ENCODE results near the gene STX16. TPM values are rescaled to one million over a fixed set of nuclear protein-coding genes. Genes with fewer than 3 reads are reported as not detected.
A peak's percentile ranks its signal among the peaks of the same experiment; 100 is the strongest.

Gene STX16
- total and polyA plus RNA-seq, 2 of the 13 experiments (the other 11 are each of a cell fraction or from before 2014, with no cell fraction given), result 28.0 to 72.7 TPM

DNA sequence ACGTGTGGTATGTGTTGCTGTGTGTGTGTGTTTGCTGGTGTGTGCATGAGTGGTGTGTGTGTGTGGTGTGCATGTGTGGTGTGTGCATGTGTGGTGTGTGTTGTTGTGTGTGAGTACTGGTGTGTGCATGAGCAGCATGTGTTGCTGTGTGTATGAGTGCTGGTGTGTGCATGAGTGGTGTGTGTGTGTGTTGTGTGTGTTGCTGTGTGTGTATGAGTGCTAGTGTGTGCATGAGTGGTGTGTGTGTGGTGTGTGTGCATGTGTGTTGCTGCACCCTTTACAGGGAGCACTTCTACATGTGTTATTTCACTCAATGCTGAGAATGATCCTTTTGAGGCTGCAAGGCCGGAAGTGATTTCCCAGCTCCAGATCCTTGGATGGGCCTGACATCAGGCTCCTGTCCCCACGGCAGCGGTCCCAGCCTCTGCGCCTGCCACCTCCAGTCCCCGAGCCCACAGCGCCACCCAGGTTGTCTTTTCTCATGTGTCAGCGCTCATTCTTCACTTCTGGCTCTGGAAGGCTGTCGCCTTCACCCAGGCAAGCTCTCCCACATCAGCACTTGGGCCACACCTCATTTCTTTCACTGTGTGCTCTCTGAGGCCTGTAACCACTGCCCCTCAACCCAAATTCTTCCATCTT is 44.1 kb downstream of the STX16 start:
- ChIA-PET CTCF (ENCODE audit: low intra/inter-chr PET ratio, low total read pairs) (no interaction called here), POLR2A (no interaction called here)
- ATAC-seq (no peak), FAIRE-seq (peak; percentile 82), DNase-seq (ENCODE audit: low spot score) (no peak)
- H3K79me2 ChIP-seq (ENCODE audit: insufficient read depth, low read length), result no peaks in the 10 kb centered on the region
- no peak overlapping the region for H3K4me2 ChIP-seq (ENCODE audit: low read depth, low read length)
- no peak overlapping the region for H3K9ac ChIP-seq (ENCODE audit: insufficient read depth, low read depth, low read length)
- no peak overlapping the region for H3K27ac ChIP-seq (ENCODE audit: extremely low read length, insufficient read depth, low read length)
- H4K20me1 ChIP-seq (ENCODE audit: insufficient read depth, low read length), result no peaks in the 10 kb centered on the region
- BruUV-seq (replicated peaks), result no TSS peak
- H3K4me3 ChIP-seq (replicated peaks in 1 of 3; ENCODE audit: insufficient read depth in 1 of 3, low read depth in 2 of 3, low read length in 3 of 3), result no peak overlapping the region
- in situ Hi-C loops (cut with HindIII; ENCODE audit: extremely low pct_ligation_motif_present, low pct_unique_long_range_greater_than_20kb), result no loop called here
- 93% methylated on average over 8 of the region's 9 CpGs for WGBS (ENCODE audit: low lambda C conversion rate)
- no peaks in the 10 kb centered on the region for H3K9me3 ChIP-seq (ENCODE audit: low read length)
- H3K36me3 ChIP-seq (replicated peaks in 1 of 2; ENCODE audit: control insufficient read depth in 1 of 2, insufficient read depth in 2 of 2, low read length in 2 of 2), result peaks cover 18 to 24% of the 10 kb centered on the region in 2 experiments; a peak in 4 of 5 replicates
- no peaks in the 10 kb centered on the region for H3K4me1 ChIP-seq (ENCODE audit: insufficient read depth, low read length)
- no peaks in the 10 kb centered on the region for H3K27me3 ChIP-seq (ENCODE audit: control insufficient read depth in 1 of 2, insufficient read depth in 2 of 2, low read length in 2 of 2)
- no peak overlapping the region for H2AFZ ChIP-seq (ENCODE audit: low read length)
- intact Hi-C loops (cut with micrococcal nuclease; ENCODE audit: unreplicated experiment), result no loop called here
- TF ChIP-seq, protein P1, sequence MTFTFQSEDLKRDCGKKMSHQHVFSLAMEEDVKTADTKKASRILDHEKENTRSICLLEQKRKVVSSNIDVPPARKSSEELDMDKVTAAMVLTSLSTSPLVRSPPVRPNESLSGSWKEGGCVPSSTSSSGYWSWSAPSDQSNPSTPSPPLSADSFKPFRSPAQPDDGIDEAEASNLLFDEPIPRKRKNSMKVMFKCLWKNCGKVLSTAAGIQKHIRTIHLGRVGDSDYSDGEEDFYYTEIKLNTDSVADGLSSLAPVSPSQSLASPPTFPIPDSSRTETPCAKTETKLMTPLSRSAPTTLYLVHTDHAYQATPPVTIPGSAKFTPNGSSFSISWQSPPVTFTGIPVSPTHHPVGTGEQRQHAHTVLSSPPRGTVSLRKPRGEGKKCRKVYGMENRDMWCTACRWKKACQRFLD (CRISPR knock-in tag; IDR thresholded peaks at IDR 0.05; ENCODE audit: borderline replicate concordance), result no peak
- TF ChIP-seq RARA (CRISPR knock-in tag; IDR thresholded peaks at IDR 0.05), result no peak
- TF ChIP-seq EP300 (IDR thresholded peaks at IDR 0.05; ENCODE audit: low read depth in 2 of 2, low read length in 2 of 2), result no peak
- no peak for TF ChIP-seq EP300 (CRISPR knock-in tag; IDR thresholded peaks at IDR 0.05; ENCODE audit: borderline replicate concordance)
- peak; percentile 85 for TF ChIP-seq ZNF646 (CRISPR knock-in tag; IDR thresholded peaks at IDR 0.05)
- TF ChIP-seq ZFP1 (CRISPR knock-in tag; IDR thresholded peaks at IDR 0.05), result no peak
- no peak for TF ChIP-seq SRY (CRISPR knock-in tag; IDR thresholded peaks at IDR 0.05)
- TF ChIP-seq ZNF713 (CRISPR knock-in tag; IDR thresholded peaks at IDR 0.05), result no peak
- TF ChIP-seq CBX5 (CRISPR knock-in tag; IDR thresholded peaks at IDR 0.05; ENCODE audit: borderline replicate concordance), result no peak
- peak; percentile 76 for TF ChIP-seq ZNF282 (IDR thresholded peaks at IDR 0.05; ENCODE audit: partially characterized antibody)
- TF ChIP-seq ATF7 (IDR thresholded peaks at IDR 0.05), result no peak
- peak; percentile 59; the same call in 1 of the 2 replicates for TF ChIP-seq ATF7 (CRISPR knock-in tag; IDR thresholded peaks at IDR 0.05)
- peak; percentile 65; the same call in 1 of the 2 replicates for TF ChIP-seq FOXP1 (IDR thresholded peaks at IDR 0.05)
- TF ChIP-seq FOXP1 (CRISPR knock-in tag; IDR thresholded peaks at IDR 0.05), result no peak
- no peak for TF ChIP-seq ZNF432 (CRISPR knock-in tag; IDR thresholded peaks at IDR 0.05; ENCODE audit: borderline replicate concordance)
- TF ChIP-seq RXRA (CRISPR knock-in tag; IDR thresholded peaks at IDR 0.05), result no peak
- no peak for TF ChIP-seq ZIK1 (CRISPR knock-in tag; IDR thresholded peaks at IDR 0.05; ENCODE audit: borderline replicate concordance, low read depth)
